Stimulated activated CD8-positive, alpha-beta memory T cell treated with anti-CD3 and anti-CD28 coated beads, Interleukin-12 subunit alpha, Interleukin-12 subunit beta, amount 100 ng/mL, for 1 hour (primary cell): Measurements from ENCODE around the gene TMEM258.

Experiments used
- DNase-seq: peaks from one replicate; pipeline ENCODE4 v3.0.0-alpha.2; 2020; ENCODE audit warnings: low read depth

TMEM258 gene

GRCh38 chr11:61757213-61757862, 35.1 kb downstream of the TMEM258 start:
- DNase-seq: no peak

- no peak for DNase-seq
Measured at GRCh38 chr11:61756452-61757212, 35.8 kb downstream of the TMEM258 start.

GRCh38 chr11:61756147-61756451, 36.3 kb downstream of the TMEM258 start:
- DNase-seq: no peak

GRCh38 chr11:61754534-61755482, 37.6 kb downstream of the TMEM258 start:
- no peak for DNase-seq

- DNase-seq: no peak
Measured at GRCh38 chr11:61753672-61754071, 38.7 kb downstream of the TMEM258 start.

GRCh38 chr11:61752925-61753521, 39.4 kb downstream of the TMEM258 start:
- DNase-seq: no peak

GRCh38 chr11:61752117-61752924, 40.1 kb downstream of the TMEM258 start, which contains the start of gene MYRF:
Gene MYRF (plus strand): TSS chr11:61752636. CDS start chr11:61752745, 109 bp downstream.
- DNase-seq: no peak

GRCh38 chr11:61751384-61751783, 41.0 kb downstream of the TMEM258 start:
- DNase-seq: no peak

GRCh38 chr11:61750631-61751273, 41.6 kb downstream of the TMEM258 start:
- DNase-seq: no peak

GRCh38 chr11:61749591-61750217, 42.7 kb downstream of the TMEM258 start:
- DNase-seq: no peak

- no peak for DNase-seq
Measured at GRCh38 chr11:61747967-61748285, 44.5 kb downstream of the TMEM258 start.

GRCh38 chr11:61747192-61747966, 45.0 kb downstream of the TMEM258 start:
- no peak for DNase-seq

GRCh38 chr11:61746442-61747191, 45.8 kb downstream of the TMEM258 start:
- DNase-seq: no peak

GRCh38 chr11:61745781-61746441, 46.5 kb downstream of the TMEM258 start:
- no peak for DNase-seq

GRCh38 chr11:61744609-61745156, 47.7 kb downstream of the TMEM258 start:
- DNase-seq: no peak

- no peak for DNase-seq
Measured at GRCh38 chr11:61744181-61744580, 48.2 kb downstream of the TMEM258 start.

- no peak for DNase-seq
Measured at GRCh38 chr11:61743486-61744095, 48.8 kb downstream of the TMEM258 start.

GRCh38 chr11:61742391-61742790, 50.0 kb downstream of the TMEM258 start:
- DNase-seq: no peak
